HG03378 (cell line): ENCODE data around the gene HSPA1B.
"Not testable (repeated sequence)": the region's sequence is repeated elsewhere in the genome, so short reads cannot be mapped to it uniquely, and the experiment has no call there.

ENCODE experiments used
- ATAC-seq: cut with Tn5 transposase; IDR thresholded peaks from one replicate; pipeline ENCODE4 v1.9.1; 2021; ENCODE audit warnings: mild to moderate bottlenecking, moderate library complexity; ENCODE audit not compliant: unreplicated experiment

Gene HSPA1B

DNA sequence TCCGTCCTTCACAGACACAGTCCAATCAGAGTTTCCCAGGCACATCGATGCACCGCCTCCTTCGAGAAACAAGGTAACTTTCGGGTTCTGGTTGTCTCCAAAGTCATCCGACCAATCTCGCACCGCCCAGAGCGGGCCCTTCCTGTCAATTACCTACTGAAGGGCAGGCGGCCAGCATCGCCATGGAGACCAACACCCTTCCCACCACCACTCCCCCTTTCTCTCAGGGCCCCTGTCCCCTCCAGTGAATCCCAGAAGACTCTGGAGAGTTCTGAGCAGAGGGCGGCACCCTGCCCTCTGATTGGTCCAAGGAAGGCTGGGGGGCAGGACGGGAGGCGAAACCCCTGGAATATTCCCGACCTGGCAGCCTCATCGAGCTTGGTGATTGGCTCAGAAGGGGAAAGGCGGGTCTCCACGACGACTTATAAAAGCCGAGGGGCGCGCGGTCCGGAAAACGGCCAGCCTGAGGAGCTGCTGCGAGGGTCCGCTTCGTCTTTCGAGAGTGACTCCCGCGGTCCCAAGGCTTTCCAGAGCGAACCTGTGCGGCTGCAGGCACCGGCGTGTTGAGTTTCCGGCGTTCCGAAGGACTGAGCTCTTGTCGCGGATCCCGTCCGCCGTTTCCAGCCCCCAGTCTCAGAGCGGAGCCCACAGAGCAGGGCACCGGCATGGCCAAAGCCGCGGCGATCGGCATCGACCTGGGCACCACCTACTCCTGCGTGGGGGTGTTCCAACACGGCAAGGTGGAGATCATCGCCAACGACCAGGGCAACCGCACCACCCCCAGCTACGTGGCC is at the start of gene HSPA1B:
TSS of gene HSPA1B (plus strand) at position 453 of the 794 bp plus-strand sequence. CDS start at position 666, 213 bp downstream.
- peak; percentile 73 for ATAC-seq

DNA sequence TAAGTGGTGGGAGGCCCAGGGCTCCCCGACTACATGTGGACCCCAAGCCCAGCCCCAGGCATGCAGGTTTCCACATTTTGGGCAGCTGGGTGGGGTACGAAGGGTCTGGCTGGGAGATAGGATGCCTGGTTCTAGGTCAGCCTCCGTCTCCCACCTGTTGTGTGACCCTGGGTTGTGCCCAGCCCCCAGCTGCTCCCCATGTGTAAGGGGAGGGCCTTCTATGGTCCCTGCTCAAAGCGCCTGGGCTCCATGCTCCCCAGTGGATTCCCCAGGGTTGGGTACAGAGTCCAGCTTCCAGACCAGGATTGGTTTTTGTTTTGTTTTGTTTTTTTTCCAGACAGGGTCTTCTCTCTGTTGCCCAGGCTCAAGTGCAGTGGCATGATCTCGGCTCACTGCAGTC is 49.3 kb upstream of the HSPA1B start:
- ATAC-seq, result no peak

DNA sequence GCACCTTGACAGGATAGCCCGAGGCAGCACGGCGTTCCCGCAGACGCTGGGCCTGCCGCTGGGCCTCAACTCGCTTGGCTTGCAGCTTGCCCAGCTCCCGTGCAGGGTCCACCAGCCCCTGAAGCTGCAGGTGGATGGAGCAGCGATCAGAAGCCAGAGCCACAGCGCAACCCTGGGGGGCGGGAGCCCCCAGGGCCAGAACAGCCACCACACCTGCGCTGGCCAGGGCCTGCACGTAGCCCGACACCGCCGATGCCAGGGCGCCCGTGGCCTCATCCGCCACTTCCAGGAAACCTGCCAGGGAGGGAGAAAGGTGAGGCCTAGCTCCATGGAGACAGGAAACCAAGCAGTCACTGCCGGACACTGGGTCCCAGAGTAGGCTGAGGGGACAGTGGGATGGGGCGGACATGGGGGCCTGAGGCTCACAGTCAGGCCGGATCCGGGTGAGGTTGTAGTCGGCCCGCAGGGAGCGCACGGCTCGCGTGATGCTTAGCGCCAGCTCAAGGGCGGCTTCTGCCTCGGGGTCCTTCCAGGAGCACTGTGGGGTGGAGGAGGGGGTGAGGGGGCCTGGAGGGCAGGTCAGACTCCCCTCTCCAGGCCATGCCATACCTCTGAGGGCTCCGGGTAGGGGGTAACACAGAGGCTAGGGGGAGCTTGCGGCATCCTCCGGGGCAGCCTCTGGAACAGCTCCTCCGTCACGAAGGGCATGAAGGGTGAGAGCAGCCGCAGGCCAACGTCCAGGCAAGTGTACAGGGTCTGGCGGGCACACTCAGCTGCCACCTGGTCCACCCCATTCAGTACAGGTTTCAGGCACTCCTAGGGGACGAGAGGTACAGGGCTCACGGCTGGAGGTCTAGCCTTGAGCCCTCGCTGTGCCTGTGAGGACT is 48.3 kb upstream of the HSPA1B start:
- ATAC-seq, result no peak

DNA sequence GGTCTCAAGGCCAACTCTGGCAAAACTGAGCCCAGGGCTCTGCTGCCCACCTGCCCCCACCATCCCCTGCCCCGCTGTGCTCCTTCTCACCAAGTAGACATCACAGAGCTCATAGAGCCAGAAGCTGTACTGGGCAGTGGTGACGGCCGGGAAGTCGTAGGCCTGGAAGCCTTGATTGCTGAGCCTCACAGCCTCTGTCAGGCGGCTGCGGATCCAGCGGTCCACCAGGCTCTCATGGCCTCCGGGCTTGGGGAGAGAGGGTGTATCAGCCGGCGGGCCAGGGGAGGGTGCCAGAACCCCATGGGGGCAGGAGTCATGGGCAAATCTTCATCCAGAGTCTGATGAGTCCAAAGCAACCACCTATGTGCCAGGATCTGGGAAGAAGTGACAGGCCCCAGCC is 47.6 kb upstream of the HSPA1B start:
- no peak for ATAC-seq

DNA sequence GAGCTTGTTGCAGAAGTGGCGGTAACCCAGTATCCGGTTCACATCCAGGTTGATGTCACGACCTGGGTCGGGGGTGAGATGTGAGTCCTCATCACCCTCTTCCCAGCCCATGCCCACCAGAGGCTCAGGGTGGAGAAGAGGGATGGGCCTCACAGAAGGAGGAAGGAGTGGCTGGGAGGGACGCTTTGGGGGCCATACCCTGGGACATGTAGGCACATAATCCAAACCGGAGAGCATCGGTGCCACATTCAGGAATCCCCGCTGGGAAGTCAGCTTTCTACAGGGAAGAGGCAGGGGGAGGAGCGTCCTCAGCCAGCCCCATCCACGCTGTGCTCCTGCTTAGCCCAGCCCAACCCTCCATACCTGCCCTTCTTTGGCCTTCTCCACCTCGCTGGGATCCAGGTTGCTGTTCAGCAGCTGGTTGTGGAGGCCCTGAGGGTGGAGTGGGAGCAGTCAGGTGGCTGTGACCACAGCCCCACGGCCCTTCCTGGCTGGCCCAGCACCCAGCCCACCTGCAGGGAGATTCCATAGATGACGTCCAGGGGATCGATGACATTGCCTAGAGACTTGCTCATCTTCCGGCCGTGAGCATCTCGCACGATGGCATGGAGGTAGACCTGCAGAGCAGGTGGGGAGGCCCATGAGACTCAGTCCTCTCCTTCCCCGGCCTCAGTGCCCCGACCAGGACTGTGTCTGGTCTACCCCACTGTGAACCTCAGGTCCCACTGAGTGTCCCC is 46.9 kb upstream of the HSPA1B start:
- no peak for ATAC-seq

DNA sequence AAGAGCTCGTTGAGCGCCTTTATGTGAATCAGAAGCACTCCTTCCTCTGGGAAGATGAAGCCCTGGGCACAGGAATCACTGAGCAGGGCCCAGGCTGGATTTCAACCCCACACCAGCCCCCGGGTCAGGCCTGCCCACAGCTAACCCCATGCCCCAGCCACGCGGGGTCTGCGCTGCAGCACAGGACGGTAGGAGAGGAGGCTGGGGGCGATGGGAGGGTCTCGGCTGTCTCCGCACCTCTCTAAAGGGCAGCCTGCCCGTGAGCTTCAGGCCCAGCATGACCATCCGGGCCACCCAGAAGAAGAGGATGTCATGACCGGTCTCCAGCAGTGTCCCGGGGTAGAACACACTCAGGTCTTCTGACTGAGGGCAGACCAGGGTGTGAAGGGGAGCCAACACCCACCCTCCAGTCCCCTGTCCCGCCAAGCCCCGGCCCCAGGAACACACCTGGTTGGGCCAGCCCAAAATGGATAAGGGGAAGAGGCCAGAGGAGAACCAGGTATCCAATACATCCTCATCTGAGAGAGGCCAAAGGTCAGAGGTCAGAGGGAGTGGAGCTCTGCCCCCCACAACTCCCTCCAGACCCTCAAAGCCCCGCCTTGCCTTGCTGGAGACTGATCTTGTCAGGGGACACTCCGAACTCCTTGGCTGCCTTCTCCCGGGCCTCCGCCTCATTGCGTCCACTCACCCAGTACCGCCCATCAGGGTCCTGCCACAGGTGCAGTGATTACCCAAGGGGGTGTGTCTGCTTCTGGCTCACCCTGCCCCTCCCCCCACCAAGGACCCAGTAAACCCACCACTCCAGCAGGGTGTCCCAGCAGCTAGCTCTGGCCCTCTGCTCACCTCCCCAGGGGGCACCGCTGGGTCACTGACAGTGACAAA is 46.1 kb upstream of the HSPA1B start:
- ATAC-seq, result no peak

DNA sequence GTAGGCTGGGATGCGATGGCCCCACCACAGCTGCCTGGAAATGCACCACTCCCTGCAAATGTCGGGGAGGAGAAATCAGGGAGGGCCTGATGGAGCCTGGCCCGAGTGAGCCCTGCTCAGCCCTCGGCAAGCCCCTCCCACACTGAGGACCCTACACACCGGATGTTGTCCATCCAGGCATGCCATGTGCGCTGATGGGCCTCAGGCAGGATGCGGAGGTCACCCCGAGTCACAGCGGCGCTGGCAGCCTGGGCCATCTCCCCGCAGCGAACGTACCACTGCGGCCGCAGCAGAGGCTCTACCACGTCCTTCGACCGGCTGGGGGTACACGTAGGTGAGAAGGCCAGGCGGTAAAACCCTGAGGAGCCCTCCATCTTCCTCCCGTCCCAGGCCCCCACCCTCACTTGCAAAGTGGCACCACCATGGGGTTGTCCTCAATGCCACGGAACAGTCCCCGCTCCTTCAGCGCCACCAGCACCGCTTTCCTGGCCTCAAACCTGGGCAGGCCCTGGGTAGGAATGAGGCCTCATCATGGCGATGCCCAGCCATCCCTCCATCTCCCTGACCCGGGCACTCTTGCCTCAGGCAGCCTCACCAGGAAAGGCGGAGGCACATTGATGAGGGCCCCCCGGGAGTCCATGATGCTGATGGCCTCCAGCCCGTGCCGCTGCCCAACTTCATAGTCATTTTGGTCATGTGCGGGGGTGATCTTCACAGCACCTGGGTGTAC is 45.2 kb upstream of the HSPA1B start:
- no peak for ATAC-seq

DNA sequence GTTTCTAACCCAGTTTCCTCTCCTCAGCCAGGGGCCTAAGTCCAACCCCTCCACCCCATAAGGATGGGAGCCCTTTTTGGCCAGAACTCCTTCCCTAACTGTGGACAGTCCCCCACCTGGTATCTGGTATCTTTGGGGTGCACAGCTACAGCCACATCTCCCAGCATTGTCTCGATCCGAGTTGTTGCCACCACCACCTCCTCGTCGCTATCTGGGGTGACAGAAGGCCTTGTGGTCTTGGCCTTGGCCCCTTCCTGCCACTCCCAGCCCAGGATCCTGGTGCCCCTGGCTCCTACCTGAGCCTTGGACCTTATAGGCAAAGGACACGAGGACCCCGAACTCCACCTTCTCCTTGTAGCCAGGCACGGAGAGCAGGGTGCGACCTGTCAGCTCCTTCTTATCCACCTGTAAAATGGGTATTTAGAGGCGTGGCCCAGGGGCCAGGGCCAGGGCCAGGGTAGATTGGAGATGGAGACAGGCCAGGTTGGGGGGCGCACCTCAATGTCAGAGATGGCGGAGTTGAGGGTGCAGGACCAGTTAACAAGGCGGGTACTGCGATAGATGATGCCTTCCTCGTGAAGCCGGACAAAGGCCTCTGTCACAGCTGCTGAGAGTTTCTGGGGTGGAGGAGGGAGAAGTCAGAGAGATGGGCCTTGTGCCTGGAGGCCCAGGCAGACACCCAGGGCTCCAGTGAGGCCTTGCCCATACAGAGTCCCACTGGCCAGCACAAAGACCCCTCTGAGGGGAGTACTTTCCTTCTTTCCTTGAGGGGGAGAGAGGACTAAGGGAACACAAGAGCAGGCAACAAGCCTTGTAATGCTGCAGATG is 43.2 kb upstream of the HSPA1B start:
- ATAC-seq, result no peak

DNA sequence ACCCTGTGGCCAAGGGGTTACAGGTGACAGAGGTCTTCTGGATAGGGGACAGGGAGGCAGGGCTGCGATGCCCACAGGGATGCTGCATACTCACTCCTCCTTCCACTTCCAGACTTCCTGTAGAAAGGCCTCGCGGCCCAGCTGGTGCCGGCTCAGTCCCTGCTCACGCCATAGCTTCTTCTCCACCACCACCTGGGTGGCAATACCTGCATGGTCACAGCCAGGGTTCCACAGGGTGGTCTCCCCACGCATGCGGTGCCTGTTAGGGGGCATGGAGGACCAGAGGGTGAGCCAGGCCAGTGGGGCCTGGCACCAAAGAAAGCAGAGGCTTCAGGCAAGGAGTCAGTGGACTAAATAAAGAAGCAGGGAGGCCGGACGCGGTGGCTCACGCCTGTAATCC is 42.1 kb upstream of the HSPA1B start:
- no peak for ATAC-seq

DNA sequence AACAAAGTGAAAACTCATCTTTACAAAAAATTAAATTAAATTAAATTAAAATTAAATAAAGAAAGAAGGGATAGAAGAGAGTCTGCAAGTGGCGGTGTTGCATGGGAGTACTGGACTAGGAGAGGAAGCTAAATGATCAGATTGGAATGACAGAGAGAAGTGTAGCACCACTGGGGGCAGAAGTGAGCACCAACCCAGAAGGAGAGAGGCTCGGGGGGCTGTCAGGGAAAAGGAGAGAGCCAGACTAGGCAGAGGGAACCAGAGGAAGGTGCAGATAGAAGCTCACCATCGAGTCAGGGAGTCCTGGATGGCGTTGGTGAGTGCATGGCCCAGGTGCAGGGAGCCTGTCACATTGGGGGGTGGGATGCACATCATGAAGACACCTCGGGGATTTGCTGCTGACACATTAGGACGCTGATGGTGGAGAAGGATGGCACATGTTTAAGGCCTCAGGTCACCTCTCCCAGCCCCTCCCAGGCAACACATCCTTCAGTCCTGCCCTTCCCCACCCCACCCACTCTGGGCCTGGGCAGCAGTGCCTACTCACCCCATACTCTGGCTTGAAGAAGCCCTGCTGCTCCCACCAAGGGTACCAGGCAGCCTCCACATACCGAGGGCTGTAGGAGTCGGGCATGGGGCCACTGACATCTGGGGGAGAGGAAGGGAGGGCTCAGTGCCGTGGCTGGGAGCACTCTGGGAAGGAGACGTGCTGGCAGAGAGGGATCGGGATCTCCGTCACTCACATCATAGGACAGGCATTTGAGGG is 36.0 kb upstream of the HSPA1B start:
- no peak for ATAC-seq

DNA sequence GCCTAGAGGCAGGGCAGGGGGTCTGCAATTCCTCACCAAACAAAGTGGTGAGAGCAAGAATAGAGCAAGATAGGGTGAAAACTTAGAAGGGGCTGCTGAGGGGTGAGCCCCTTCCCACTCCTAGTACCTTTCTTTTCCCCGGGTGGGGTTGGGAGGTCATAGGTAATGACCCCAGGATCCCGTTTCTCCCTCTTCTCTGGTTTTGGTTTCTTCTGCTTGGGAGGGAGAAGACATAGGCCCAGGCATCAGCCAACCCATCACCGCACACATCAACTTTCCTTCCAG is 35.5 kb upstream of the HSPA1B start:
- no peak for ATAC-seq

DNA sequence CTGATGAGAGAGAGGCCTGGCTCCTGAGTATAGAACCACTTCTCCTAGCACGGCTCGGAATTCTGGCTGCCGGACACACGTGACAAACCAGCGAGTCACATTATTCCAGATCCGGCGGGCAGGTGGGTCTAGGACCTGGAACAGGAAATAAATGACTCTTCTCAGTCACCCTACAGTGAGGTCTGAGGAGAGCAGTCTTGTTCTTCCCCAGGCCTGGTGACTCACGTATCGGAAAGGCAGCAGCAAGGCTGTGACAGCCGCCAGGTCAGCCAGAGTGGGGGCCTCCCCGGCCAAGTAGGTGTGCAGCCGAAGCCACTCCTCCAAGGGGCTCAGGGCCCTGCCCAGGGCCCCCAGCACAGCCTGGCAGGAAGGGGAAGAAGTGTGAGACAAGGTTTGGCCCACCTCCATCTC is 34.8 kb upstream of the HSPA1B start:
- ATAC-seq, result no peak

DNA sequence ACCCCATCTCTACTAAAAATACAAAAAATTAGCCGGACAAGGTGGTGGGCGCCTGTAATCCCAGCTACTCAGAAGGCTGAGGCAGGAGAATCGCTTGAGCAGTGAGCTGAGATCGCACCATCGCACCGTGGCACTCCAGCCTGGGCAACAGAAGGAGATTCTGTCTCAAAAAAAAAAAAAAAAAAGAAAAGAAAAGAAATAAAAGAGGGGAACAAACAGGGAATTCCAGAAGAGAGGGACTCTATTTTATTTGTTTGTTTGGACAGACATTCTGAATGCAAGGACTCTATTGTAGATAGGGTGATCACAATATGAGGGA is 33.7 kb upstream of the HSPA1B start:
- not testable (repeated sequence) for ATAC-seq

DNA sequence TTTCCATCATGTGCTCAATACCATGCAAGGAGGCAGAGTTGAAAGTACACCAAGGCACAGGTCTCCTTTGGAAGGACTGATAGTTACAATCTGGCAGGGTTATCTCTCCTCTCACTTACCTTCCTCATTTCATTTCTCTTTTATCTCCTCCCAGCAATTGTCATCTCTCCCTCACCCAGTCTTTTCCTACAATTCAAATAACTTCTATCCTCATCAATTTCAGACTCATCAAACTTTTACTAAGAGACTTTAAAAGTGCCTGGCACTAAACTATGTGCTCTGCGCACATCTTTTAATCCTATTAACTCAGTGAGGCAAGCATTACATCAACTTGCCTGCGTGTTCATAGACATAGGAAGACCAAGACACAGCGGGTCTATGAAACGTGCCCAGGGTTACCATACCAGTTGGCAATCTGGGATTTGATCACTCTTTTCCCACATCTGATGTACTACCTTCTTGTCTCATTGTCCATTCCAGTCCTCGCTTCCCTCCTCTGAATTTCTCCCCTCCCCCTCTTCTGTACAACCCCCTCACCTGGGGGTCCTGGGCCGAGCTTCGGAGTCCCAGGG is 33.2 kb upstream of the HSPA1B start:
- no peak for ATAC-seq

DNA sequence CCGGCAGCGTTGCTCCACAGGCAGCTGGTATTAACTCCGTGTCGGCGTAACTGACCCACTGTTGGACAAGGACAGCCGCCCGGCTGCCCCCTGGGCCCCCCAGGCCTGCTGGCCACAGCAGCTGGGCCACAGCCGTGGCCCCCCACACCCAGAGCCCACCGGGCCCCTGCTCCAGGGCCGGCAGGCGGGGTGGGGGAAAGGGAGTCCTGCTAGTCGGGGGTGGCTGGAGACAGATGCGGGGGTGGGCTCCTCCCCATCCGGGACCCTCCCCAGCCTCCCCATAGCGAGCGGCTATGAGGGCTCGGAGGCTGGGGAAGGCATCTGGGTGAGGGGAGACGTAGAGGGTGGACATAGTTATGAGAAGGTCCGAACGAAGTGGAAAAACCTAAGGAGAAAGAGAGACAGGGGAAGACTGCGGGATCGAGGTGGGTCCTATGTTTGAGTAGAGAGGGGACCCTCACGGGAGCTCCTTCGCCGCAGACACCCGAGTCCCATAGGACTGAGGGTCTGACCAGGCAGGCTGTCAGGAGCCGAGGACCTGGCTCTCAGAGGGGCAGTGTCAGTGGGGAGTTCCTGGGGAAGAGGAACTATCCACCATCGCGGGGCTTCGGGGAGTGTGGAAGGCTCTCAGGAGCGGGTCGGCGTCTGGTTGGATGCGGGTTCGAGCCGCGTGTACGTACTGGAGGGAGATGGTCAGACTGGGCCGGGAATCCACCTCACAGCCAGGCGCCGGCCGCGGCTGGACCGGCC is 32.5 kb upstream of the HSPA1B start:
- no peak for ATAC-seq

DNA sequence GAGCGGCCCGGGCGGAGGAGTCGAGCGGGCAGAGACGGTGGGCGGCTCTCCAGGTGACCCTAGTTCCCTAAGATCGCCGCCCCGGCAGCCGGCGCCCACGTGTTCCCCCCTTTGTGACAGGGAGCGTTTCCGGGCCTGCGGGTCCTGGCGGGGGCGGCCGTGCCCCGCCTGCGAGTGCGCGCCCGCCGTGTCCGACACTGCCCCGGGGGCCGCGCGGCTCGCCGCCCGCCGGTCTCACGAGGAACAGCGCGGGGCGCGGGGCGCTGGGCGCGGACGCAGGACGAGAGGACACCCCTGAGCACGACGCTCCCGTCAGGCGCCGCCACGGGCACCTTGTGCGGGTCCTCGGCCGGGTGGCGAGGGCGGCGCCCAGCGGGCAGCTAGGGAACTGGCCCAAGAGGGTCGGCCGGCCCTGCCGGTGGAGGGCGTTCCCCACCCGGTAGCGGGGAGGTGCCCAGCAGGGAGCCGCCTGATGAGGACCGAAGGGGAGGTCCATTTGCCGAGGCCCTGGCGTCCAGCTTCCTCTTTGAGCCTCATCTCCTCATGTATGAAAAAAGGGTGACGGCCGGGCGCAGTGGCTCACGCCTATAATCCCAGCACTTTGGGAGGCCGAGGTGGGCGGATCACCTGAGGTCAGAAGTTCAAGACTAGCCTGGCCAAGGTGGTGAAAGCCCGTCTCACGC is 31.8 kb upstream of the HSPA1B start, which contains the start of gene VARS1:
TSS of gene VARS1 (minus strand) at position 137 of the 683 bp plus-strand sequence. CDS start 535 bp downstream, outside the sequence.
- ATAC-seq, result peak; percentile 45

DNA sequence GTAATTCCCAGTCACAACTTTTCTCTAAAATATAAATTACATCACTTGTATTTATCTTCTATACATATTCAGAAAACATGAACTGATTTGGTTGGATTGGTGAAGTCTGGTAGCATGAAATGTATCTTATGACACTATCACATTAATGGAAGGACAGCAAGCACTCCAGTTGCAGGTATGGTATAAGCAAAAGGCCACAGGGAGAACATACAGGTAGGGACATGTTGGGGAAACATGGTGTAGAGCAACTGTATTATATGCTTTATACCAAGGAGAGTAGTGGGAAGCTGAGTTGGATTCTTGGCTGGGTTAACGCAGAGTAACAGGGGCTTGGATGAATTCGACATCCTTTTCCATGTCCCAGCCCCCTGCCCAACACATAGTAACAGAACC is 30.5 kb upstream of the HSPA1B start:
- no peak for ATAC-seq
